Dendritic cell treated with granulocyte-macrophage colony-stimulating factor and Interleukin-4, amounts not matched to agents 40 ng/mL and 50 ng/mL, for 4 days (primary cell): ENCODE measurements around the gene PLCB4.

Experiments
- H3K27ac Mint-ChIP-seq: one replicate; pipeline ENCODE4 v1.8.0; 2022; ENCODE audit warnings: mild to moderate bottlenecking, mixed read lengths
- H3K27me3 Mint-ChIP-seq: one replicate; pipeline ENCODE4 v1.8.0; 2022; ENCODE audit warnings: mild to moderate bottlenecking, mixed read lengths
- H3K36me3 Mint-ChIP-seq: one replicate; pipeline ENCODE4 v1.8.0; 2022; ENCODE audit warnings: low read depth, mixed read lengths
- H3K4me1 Mint-ChIP-seq: one replicate; pipeline ENCODE4 v1.8.0; 2022; ENCODE audit warnings: low read depth, mixed read lengths
- H3K4me3 Mint-ChIP-seq: one replicate; pipeline ENCODE4 v1.8.0; 2022; ENCODE audit warnings: mild to moderate bottlenecking, moderate library complexity, mixed read lengths
- H3K9me3 Mint-ChIP-seq: one replicate; pipeline ENCODE4 v1.8.0; 2022; ENCODE audit warnings: mixed read lengths
- intact Hi-C: fragments of 100-400 bp; cut with micrococcal nuclease; formaldehyde crosslinking; loops from one replicate; pipeline ENCODE4 v1.15.0; 2022

PLCB4 gene

GRCh38 chr20:9099372-9099771 lies 30.5 kb downstream of the PLCB4 start:
- Mint-ChIP-seq H3K9me3 (no peaks in the 10 kb centered on the region), H3K4me3 (no peak overlapping the region), H3K27me3 (no peaks in the 10 kb centered on the region), H3K36me3 (no peaks in the 10 kb centered on the region), H3K27ac (no peak overlapping the region), H3K4me1 (no peaks in the 10 kb centered on the region)
- intact Hi-C loops = no loop called here

GRCh38 chr20:9100691-9101090 lies 31.8 kb downstream of the PLCB4 start:
- Mint-ChIP-seq H3K4me1 (no peaks in the 10 kb centered on the region), H3K27me3 (no peaks in the 10 kb centered on the region), H3K9me3 (no peaks in the 10 kb centered on the region), H3K4me3 (no peak overlapping the region), H3K27ac (no peak overlapping the region), H3K36me3 (no peaks in the 10 kb centered on the region)
- intact Hi-C loops = no loop called here

GRCh38 chr20:9102456-9102855 lies 33.6 kb downstream of the PLCB4 start:
- H3K4me1 Mint-ChIP-seq = no peaks in the 10 kb centered on the region
- intact Hi-C loops = no loop called here
- H3K4me3 Mint-ChIP-seq = no peak overlapping the region
- no peaks in the 10 kb centered on the region for H3K9me3 Mint-ChIP-seq
- no peaks in the 10 kb centered on the region for H3K36me3 Mint-ChIP-seq
- no peak overlapping the region for H3K27ac Mint-ChIP-seq
- no peaks in the 10 kb centered on the region for H3K27me3 Mint-ChIP-seq

GRCh38 chr20:9103955-9104354 lies 35.1 kb downstream of the PLCB4 start:
- H3K9me3 Mint-ChIP-seq = no peaks in the 10 kb centered on the region
- intact Hi-C loops = no loop called here
- no peaks in the 10 kb centered on the region for H3K4me1 Mint-ChIP-seq
- H3K36me3 Mint-ChIP-seq = no peaks in the 10 kb centered on the region
- H3K27me3 Mint-ChIP-seq = no peaks in the 10 kb centered on the region
- no peak overlapping the region for H3K27ac Mint-ChIP-seq
- H3K4me3 Mint-ChIP-seq = no peak overlapping the region

GRCh38 chr20:9108260-9108659 lies 39.4 kb downstream of the PLCB4 start:
- no peaks in the 10 kb centered on the region for H3K36me3 Mint-ChIP-seq
- intact Hi-C loops = no loop called here
- no peak overlapping the region for H3K4me3 Mint-ChIP-seq
- no peaks in the 10 kb centered on the region for H3K9me3 Mint-ChIP-seq
- H3K4me1 Mint-ChIP-seq = no peaks in the 10 kb centered on the region
- no peaks in the 10 kb centered on the region for H3K27me3 Mint-ChIP-seq
- no peak overlapping the region for H3K27ac Mint-ChIP-seq

- H3K9me3 Mint-ChIP-seq = no peaks in the 10 kb centered on the region
- no peaks in the 10 kb centered on the region for H3K36me3 Mint-ChIP-seq
- H3K4me3 Mint-ChIP-seq = no peak overlapping the region
- H3K4me1 Mint-ChIP-seq = no peaks in the 10 kb centered on the region
- intact Hi-C loops = no loop called here
- H3K27ac Mint-ChIP-seq = no peak overlapping the region
- H3K27me3 Mint-ChIP-seq = no peaks in the 10 kb centered on the region
Measured at GRCh38 chr20:9109566-9109965, 40.7 kb downstream of the PLCB4 start.

GRCh38 chr20:9110365-9110764 lies 41.5 kb downstream of the PLCB4 start:
- Mint-ChIP-seq H3K9me3 (no peaks in the 10 kb centered on the region), H3K4me1 (no peaks in the 10 kb centered on the region), H3K27ac (no peak overlapping the region), H3K36me3 (no peaks in the 10 kb centered on the region), H3K4me3 (no peak overlapping the region), H3K27me3 (no peaks in the 10 kb centered on the region)
- intact Hi-C loops = no loop called here

GRCh38 chr20:9110916-9111432 lies 42.1 kb downstream of the PLCB4 start:
- intact Hi-C loops = no loop called here
- no peak overlapping the region for H3K27ac Mint-ChIP-seq

GRCh38 chr20:9112541-9113515 lies 43.9 kb downstream of the PLCB4 start:
- Mint-ChIP-seq H3K4me3 (no peak overlapping the region), H3K4me1 (no peaks in the 10 kb centered on the region), H3K27ac (no peak overlapping the region), H3K9me3 (no peaks in the 10 kb centered on the region), H3K36me3 (no peaks in the 10 kb centered on the region), H3K27me3 (peaks cover 2% of the 10 kb centered on the region)
- intact Hi-C loops = no loop called here

More at GRCh38 chr20:9110916-9111432, 42.1 kb downstream of the PLCB4 start:
- Mint-ChIP-seq H3K27me3 (no peaks in the 10 kb centered on the region), H3K4me1 (no peaks in the 10 kb centered on the region), H3K36me3 (no peaks in the 10 kb centered on the region), H3K9me3 (no peaks in the 10 kb centered on the region), H3K4me3 (no peak overlapping the region)

- no peak overlapping the region for H3K4me3 Mint-ChIP-seq
- H3K36me3 Mint-ChIP-seq = no peaks in the 10 kb centered on the region
- peaks cover 3% of the 10 kb centered on the region for H3K27me3 Mint-ChIP-seq
- intact Hi-C loops = no loop called here
- no peaks in the 10 kb centered on the region for H3K9me3 Mint-ChIP-seq
- H3K4me1 Mint-ChIP-seq = no peaks in the 10 kb centered on the region
- H3K27ac Mint-ChIP-seq = no peak overlapping the region
Measured at GRCh38 chr20:9114709-9115108, 45.8 kb downstream of the PLCB4 start.

- intact Hi-C loops = no loop called here
- Mint-ChIP-seq H3K4me1 (no peaks in the 10 kb centered on the region), H3K36me3 (no peaks in the 10 kb centered on the region), H3K27ac (no peak overlapping the region), H3K9me3 (no peaks in the 10 kb centered on the region), H3K4me3 (no peak overlapping the region), H3K27me3 (peaks cover 6% of the 10 kb centered on the region)
Measured at GRCh38 chr20:9117548-9117947, 48.7 kb downstream of the PLCB4 start.

- no peak overlapping the region for H3K4me3 Mint-ChIP-seq
- H3K27me3 Mint-ChIP-seq = peaks cover 6% of the 10 kb centered on the region
- no peak overlapping the region for H3K27ac Mint-ChIP-seq
- no peaks in the 10 kb centered on the region for H3K4me1 Mint-ChIP-seq
- H3K36me3 Mint-ChIP-seq = no peaks in the 10 kb centered on the region
- H3K9me3 Mint-ChIP-seq = no peaks in the 10 kb centered on the region
- intact Hi-C loops = no loop called here
Measured at GRCh38 chr20:9119776-9120175, 50.9 kb downstream of the PLCB4 start.

- peaks cover 6% of the 10 kb centered on the region for H3K27me3 Mint-ChIP-seq
- H3K4me3 Mint-ChIP-seq = no peak overlapping the region
- no peaks in the 10 kb centered on the region for H3K36me3 Mint-ChIP-seq
- no peaks in the 10 kb centered on the region for H3K4me1 Mint-ChIP-seq
- intact Hi-C loops = no loop called here
- no peaks in the 10 kb centered on the region for H3K9me3 Mint-ChIP-seq
- no peak overlapping the region for H3K27ac Mint-ChIP-seq
Measured at GRCh38 chr20:9121211-9121610, 52.3 kb downstream of the PLCB4 start.

- peaks cover 5% of the 10 kb centered on the region for H3K27me3 Mint-ChIP-seq
- intact Hi-C loops = no loop called here
- no peaks in the 10 kb centered on the region for H3K36me3 Mint-ChIP-seq
- H3K27ac Mint-ChIP-seq = no peak overlapping the region
- no peaks in the 10 kb centered on the region for H3K4me1 Mint-ChIP-seq
- H3K9me3 Mint-ChIP-seq = no peaks in the 10 kb centered on the region
- H3K4me3 Mint-ChIP-seq = no peak overlapping the region
Measured at GRCh38 chr20:9122571-9122970, 53.7 kb downstream of the PLCB4 start.
